HepG2 (cell line): ENCODE measurements around the gene GAGE12F. TPM values are rescaled to one million over a fixed set of nuclear protein-coding genes. Genes with fewer than 3 reads are reported as not detected.
A peak's percentile ranks its signal among the peaks of the same experiment; 100 is the strongest.

Source experiments
- HNRNPUL1 ChIP-seq: fragments of 200-400 bp; formaldehyde crosslinking; IDR thresholded peaks from 2 replicates; pipeline ENCODE4 v1.6.1; 2017; ENCODE audit warnings: low read depth, mild to moderate bottlenecking, low read length, moderate library complexity
- MTF1 ChIP-seq: sonication (generic); formaldehyde crosslinking; IDR thresholded peaks from 2 replicates; pipeline ENCODE4 v1.5.0; 2020; ENCODE audit warnings: missing genetic modification reagents
- NR2F6 ChIP-seq, 2 experiments: IDR thresholded peaks; 2 replicates each; pipeline ENCODE4 v1.6.1; 2016; ENCODE audit warnings: antibody characterized with exemption in 1 of 2, mild to moderate bottlenecking in 1 of 2
- RFXANK ChIP-seq: IDR thresholded peaks from 2 replicates; pipeline ENCODE4 v1.6.1; 2016
- ZNF510 ChIP-seq: sonication (generic); formaldehyde crosslinking; IDR thresholded peaks from 2 replicates; pipeline ENCODE4 v1.4.0; 2020; ENCODE audit warnings: low read depth, mild to moderate bottlenecking, missing genetic modification reagents
- ZNF7 ChIP-seq: IDR thresholded peaks from 2 replicates; pipeline ENCODE4 v1.6.1; 2016; ENCODE audit warnings: missing biosample characterization, missing genetic modification reagents
- ZSCAN20 ChIP-seq: sonication (generic); formaldehyde crosslinking; IDR thresholded peaks from 2 replicates; pipeline ENCODE4 v1.4.0; 2020; ENCODE audit warnings: missing genetic modification reagents, mild to moderate bottlenecking, borderline replicate concordance
- polyA plus RNA-seq, 8 experiments: library from polyadenylated mRNA; depleted of rRNA in 3 of 8; stranded (reverse) in 7 of 8; unstranded in 1 of 8; fragments of >200 nt; fragmentation: Illumina TruSeq in 4 of 8; extraction: Trizol in 4 of 8; gene quantifications; 2 replicates each; pipeline versions ENCODE4 v1.2.1 to v1.2.3, GENCODE V29; 2011 to 2016; ENCODE audit warnings: low read depth in 4 of 8, missing spikeins in 1 of 8, mixed read lengths in 1 of 8; ENCODE audit not compliant: insufficient read depth in 1 of 8
- total RNA-seq, 5 experiments: library from RNA; depleted of rRNA; stranded (reverse); fragments of >200 nt; fragmentation: Illumina TruSeq; extraction: Trizol; gene quantifications; 2 replicates each; pipeline ENCODE4 v1.2.3, GENCODE V29; 2016; ENCODE audit warnings: low read depth in 1 of 5
- TF ChIP-seq, protein P1 (sequence below): sonication (generic); formaldehyde crosslinking; IDR thresholded peaks from 2 replicates; pipeline ENCODE4 v1.5.1; 2020; ENCODE audit warnings: mild to moderate bottlenecking, missing genetic modification reagents, borderline replicate concordance
- TF ChIP-seq, protein P2 (sequence below): sonication (generic); formaldehyde crosslinking; IDR thresholded peaks from 2 replicates; pipeline ENCODE4 v1.4.0; 2020; ENCODE audit warnings: missing genetic modification reagents, mild to moderate bottlenecking, borderline replicate concordance
- TF ChIP-seq, protein P3 (sequence below): sonication (generic); formaldehyde crosslinking; IDR thresholded peaks from 2 replicates; pipeline ENCODE4 v1.9.0; 2021; ENCODE audit warnings: missing genetic modification reagents, borderline replicate concordance
- TF ChIP-seq, protein P4 (sequence below): sonication (generic); formaldehyde crosslinking; IDR thresholded peaks from 2 replicates; pipeline ENCODE4 v1.4.0; 2020; ENCODE audit warnings: mild to moderate bottlenecking, missing genetic modification reagents

GAGE12F gene
- total and polyA plus RNA-seq, 2 of the 13 experiments (the other 11 are each of a cell fraction or from before 2014, with no cell fraction given), result not detected

DNA sequence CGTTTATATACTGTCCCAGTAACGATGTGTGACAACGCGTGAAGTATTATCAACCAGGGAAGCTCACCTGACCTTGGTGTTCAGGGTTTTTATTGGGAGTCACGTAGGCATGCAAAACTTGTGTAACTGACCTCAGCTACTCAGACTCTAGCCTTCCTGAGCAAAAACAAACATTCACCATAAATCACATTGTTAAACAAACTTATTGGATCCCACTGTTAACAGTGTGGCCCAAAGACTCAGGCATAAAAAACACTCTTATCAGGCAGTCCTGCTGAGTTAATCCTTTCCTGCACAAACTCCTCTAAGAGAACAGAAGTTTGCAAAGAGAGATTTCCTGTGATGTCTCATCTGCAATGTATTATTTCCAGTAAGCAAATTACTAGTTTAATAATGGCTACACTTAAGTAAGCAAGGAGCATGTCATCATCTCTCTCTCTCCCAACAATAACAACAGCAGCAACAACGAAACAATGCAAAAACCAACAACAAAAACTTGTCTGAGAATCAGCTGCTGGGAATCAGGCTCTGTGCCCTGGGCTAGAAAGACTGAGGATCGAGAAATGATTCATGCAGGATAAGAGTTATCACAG lies 50.2 kb downstream of the GAGE12F start (continued):
- TF ChIP-seq, protein P1, sequence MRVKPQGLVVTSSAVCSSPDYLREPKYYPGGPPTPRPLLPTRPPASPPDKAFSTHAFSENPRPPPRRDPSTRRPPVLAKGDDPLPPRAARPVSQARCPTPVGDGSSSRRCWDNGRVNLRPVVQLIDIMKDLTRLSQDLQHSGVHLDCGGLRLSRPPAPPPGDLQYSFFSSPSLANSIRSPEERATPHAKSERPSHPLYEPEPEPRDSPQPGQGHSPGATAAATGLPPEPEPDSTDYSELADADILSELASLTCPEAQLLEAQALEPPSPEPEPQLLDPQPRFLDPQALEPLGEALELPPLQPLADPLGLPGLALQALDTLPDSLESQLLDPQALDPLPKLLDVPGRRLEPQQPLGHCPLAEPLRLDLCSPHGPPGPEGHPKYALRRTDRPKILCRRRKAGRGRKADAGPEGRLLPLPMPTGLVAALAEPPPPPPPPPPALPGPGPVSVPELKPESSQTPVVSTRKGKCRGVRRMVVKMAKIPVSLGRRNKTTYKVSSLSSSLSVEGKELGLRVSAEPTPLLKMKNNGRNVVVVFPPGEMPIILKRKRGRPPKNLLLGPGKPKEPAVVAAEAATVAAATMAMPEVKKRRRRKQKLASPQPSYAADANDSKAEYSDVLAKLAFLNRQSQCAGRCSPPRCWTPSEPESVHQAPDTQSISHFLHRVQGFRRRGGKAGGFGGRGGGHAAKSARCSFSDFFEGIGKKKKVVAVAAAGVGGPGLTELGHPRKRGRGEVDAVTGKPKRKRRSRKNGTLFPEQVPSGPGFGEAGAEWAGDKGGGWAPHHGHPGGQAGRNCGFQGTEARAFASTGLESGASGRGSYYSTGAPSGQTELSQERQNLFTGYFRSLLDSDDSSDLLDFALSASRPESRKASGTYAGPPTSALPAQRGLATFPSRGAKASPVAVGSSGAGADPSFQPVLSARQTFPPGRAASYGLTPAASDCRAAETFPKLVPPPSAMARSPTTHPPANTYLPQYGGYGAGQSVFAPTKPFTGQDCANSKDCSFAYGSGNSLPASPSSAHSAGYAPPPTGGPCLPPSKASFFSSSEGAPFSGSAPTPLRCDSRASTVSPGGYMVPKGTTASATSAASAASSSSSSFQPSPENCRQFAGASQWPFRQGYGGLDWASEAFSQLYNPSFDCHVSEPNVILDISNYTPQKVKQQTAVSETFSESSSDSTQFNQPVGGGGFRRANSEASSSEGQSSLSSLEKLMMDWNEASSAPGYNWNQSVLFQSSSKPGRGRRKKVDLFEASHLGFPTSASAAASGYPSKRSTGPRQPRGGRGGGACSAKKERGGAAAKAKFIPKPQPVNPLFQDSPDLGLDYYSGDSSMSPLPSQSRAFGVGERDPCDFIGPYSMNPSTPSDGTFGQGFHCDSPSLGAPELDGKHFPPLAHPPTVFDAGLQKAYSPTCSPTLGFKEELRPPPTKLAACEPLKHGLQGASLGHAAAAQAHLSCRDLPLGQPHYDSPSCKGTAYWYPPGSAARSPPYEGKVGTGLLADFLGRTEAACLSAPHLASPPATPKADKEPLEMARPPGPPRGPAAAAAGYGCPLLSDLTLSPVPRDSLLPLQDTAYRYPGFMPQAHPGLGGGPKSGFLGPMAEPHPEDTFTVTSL (CRISPR knock-in tag), result peak; percentile 83; the same call in 1 of the 2 replicates
- TF ChIP-seq, protein P2, sequence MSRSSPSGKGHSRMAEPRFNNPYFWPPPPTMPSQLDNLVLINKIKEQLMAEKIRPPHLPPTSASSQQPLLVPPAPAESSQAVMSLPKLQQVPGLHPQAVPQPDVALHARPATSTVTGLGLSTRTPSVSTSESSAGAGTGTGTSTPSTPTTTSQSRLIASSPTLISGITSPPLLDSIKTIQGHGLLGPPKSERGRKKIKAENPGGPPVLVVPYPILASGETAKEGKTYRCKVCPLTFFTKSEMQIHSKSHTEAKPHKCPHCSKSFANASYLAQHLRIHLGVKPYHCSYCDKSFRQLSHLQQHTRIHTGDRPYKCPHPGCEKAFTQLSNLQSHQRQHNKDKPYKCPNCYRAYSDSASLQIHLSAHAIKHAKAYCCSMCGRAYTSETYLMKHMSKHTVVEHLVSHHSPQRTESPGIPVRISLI (CRISPR knock-in tag), result 0 out of 2 replicates have a peak, but pooled peaks have one; percentile 26
- TF ChIP-seq HNRNPUL1 (no peak), ZNF510 (CRISPR knock-in tag) (no peak), NR2F6 (IDR thresholded peaks at IDR 0.05) (peak; percentile 28; the same call in 1 of the 2 replicates), NR2F6 (CRISPR knock-in tag; IDR thresholded peaks at IDR 0.05) (0 out of 2 replicates have a peak, but pooled peaks have one; percentile 30), ZNF7 (CRISPR knock-in tag) (no peak), RFXANK (CRISPR knock-in tag) (no peak), ZSCAN20 (CRISPR knock-in tag) (no peak), MTF1 (CRISPR knock-in tag) (no peak)
- TF ChIP-seq, protein P3, sequence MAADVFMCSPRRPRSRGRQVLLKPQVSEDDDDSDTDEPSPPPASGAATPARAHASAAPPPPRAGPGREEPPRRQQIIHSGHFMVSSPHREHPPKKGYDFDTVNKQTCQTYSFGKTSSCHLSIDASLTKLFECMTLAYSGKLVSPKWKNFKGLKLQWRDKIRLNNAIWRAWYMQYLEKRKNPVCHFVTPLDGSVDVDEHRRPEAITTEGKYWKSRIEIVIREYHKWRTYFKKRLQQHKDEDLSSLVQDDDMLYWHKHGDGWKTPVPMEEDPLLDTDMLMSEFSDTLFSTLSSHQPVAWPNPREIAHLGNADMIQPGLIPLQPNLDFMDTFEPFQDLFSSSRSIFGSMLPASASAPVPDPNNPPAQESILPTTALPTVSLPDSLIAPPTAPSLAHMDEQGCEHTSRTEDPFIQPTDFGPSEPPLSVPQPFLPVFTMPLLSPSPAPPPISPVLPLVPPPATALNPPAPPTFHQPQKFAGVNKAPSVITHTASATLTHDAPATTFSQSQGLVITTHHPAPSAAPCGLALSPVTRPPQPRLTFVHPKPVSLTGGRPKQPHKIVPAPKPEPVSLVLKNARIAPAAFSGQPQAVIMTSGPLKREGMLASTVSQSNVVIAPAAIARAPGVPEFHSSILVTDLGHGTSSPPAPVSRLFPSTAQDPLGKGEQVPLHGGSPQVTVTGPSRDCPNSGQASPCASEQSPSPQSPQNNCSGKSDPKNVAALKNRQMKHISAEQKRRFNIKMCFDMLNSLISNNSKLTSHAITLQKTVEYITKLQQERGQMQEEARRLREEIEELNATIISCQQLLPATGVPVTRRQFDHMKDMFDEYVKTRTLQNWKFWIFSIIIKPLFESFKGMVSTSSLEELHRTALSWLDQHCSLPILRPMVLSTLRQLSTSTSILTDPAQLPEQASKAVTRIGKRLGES, result no peak
- TF ChIP-seq, protein P4, sequence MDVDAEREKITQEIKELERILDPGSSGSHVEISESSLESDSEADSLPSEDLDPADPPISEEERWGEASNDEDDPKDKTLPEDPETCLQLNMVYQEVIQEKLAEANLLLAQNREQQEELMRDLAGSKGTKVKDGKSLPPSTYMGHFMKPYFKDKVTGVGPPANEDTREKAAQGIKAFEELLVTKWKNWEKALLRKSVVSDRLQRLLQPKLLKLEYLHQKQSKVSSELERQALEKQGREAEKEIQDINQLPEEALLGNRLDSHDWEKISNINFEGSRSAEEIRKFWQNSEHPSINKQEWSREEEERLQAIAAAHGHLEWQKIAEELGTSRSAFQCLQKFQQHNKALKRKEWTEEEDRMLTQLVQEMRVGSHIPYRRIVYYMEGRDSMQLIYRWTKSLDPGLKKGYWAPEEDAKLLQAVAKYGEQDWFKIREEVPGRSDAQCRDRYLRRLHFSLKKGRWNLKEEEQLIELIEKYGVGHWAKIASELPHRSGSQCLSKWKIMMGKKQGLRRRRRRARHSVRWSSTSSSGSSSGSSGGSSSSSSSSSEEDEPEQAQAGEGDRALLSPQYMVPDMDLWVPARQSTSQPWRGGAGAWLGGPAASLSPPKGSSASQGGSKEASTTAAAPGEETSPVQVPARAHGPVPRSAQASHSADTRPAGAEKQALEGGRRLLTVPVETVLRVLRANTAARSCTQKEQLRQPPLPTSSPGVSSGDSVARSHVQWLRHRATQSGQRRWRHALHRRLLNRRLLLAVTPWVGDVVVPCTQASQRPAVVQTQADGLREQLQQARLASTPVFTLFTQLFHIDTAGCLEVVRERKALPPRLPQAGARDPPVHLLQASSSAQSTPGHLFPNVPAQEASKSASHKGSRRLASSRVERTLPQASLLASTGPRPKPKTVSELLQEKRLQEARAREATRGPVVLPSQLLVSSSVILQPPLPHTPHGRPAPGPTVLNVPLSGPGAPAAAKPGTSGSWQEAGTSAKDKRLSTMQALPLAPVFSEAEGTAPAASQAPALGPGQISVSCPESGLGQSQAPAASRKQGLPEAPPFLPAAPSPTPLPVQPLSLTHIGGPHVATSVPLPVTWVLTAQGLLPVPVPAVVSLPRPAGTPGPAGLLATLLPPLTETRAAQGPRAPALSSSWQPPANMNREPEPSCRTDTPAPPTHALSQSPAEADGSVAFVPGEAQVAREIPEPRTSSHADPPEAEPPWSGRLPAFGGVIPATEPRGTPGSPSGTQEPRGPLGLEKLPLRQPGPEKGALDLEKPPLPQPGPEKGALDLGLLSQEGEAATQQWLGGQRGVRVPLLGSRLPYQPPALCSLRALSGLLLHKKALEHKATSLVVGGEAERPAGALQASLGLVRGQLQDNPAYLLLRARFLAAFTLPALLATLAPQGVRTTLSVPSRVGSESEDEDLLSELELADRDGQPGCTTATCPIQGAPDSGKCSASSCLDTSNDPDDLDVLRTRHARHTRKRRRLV (CRISPR knock-in tag), result no peak
